Measurements from ENCODE around the gene COBL. TPM values are rescaled to one million over a fixed set of nuclear protein-coding genes. Genes with fewer than 3 reads are reported as not detected.

Gene COBL
- total RNA-seq, 1 experiment from 2014 or later = 23.8 TPM

DNA sequence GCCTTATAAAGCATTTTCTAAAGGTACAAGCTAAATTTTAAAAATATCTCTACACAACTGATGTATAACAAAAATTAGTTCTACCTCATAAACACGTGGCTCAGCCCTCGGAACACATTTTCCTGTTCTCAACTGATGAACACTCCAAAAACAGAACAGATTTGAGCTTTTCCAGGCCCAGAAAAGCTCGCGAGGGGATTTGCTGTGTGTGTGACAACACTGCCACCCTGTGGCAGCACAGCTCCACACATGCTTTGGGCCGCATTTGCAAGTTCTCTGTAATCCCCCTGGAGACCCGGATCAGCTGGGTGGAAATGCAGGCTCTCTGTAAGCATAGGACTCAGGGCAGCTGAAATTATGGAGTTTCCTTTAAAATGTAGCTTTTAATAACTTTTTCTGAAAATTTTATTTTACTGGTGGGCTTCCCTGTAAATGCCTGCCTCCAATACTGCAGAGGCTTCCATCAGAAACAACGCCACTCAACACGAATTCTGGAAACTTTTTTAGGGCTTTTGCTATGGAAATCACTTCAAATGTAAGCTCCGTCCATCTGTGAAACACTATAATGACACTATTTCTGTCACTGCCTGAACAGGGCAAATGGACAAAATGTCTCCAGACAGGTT lies 155.5 kb downstream of the COBL start:
- peak; percentile 23 for DNase-seq (ENCODE audit: extremely low read depth, low read depth)

DNA sequence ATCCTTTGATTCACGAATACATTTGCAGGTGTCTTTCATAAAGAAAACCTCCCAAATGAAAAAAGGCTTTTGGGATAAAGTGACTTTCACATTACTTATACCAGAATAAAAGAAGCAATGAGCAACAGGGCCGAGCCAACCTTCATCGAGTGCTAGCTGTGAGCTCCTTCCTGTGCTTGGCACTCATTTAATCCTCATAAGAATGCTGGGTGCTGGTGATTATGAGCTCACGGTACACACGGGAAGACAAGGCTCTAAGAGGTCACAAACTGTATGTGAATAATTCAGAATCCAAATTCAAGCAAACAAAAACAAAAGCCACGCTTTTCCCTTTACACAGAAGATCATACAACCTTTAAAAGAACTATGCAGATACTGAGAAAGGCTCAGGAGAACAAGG lies 156.2 kb downstream of the COBL start:
- DNase-seq (ENCODE audit: extremely low read depth, low read depth) = no peak

GRCh38 chr7:51158742-51159445 lies 157.7 kb downstream of the COBL start:
- DNase-seq (ENCODE audit: extremely low read depth, low read depth) = no peak

- DNase-seq (ENCODE audit: extremely low read depth, low read depth) = no peak
Observed at GRCh38 chr7:51158211-51158610, 158.4 kb downstream of the COBL start.

DNA sequence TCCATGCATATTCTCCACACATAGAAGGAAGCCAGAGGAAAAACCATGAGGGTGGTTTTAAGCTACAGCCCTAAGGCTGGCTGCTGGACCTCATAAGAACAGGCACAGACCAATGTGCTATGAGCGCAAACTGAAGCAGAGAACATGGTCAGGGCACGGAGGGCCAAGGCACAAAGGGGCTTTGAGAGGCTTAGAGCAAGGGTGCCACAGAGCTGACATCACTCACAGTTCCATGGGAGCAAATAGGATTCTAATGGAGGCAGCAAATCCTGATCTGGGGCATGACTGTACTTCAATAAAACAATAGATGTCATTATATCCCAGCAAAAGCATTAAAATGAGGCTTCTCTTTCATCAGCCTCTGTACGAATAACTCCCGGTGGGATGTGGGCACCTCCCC lies 162.4 kb downstream of the COBL start:
- no peak for DNase-seq (ENCODE audit: extremely low read depth, low read depth)

GRCh38 chr7:51152706-51153200 lies 163.9 kb downstream of the COBL start:
- DNase-seq (ENCODE audit: extremely low read depth, low read depth) = no peak

- DNase-seq (ENCODE audit: extremely low read depth, low read depth) = no peak
Observed at GRCh38 chr7:51151455-51151854, 165.2 kb downstream of the COBL start.

DNA sequence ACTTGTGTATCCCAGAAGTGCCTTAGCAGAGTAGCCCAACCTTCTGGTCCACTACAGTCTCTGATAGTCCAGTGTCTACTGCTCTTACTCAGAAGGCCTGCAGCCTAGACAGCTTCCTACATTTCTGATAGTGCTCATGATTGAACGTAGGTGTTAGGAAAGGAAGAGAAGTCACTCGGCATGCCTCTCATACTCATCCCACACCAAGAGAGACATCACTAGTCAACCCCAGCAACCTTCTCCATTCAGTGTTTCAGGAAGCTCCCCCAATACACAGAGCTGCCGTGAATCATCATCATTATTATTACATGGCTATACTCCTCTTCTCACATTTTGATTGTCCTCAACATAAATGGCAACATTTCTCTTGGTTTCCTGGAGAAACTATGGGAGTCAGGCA lies 166.4 kb downstream of the COBL start:
- DNase-seq (ENCODE audit: extremely low read depth, low read depth) = no peak

- DNase-seq (ENCODE audit: extremely low read depth, low read depth) = no peak
Observed at GRCh38 chr7:51148216-51148615, 168.4 kb downstream of the COBL start.

DNA sequence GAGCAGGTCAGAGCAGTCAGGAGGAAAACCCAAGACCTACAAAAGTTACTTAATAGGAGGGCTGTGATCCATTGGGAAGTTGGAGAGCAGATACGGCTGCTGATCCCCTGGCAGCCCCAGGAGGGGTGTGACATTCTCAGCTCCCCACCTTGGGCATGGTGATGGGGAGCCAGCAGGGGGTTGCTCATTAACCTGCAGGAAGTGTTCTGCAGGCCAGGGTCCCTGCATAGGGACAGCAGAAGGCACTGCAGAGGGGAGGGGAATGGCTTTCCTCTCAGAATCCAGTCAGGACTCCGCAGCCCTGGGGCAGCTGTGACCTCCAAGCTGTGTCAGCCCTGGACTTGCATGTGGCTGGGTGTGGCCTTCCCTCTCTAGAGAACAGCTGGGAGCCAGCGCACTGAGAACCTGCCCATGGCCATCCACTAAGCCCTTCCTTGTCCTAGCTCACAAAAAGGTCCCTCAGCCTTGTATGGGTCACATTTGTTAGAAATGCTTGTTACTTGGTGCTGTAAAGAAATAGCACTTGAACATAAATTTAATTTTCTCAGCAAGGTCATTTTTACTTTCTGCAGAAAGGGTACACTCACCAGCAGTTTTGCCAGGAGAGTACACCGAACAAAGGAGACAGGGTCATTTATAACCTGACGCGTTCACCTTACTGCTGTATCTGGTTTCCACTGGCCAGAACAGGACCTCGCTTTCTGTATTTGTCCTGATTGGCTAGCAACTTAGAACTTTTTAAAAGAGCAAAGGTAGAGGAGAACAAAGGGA lies 169.6 kb downstream of the COBL start:
- DNase-seq (ENCODE audit: extremely low read depth, low read depth) = no peak

DNA sequence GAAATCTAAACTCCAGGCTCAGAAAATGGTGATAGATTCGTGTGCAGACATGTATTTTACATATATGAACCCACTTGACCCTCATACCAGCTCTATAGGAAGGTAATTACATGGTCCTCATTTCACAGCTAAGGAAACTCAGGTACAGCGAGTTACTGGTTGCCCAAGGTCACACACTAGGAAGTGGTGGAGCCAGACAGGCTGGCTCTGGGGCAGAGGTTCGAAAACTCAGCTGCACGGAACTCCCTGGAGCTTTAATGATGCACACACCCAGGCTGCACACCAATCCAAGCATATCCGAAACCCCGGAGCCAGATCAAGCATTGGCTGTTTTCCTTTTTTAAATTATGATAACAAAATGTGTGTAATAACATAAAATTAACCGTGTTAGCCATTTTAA lies 172.4 kb downstream of the COBL start:
- no peak for DNase-seq (ENCODE audit: extremely low read depth, low read depth)

GRCh38 chr7:51142741-51143385 lies 173.7 kb downstream of the COBL start:
- no peak for DNase-seq (ENCODE audit: extremely low read depth, low read depth)

DNA sequence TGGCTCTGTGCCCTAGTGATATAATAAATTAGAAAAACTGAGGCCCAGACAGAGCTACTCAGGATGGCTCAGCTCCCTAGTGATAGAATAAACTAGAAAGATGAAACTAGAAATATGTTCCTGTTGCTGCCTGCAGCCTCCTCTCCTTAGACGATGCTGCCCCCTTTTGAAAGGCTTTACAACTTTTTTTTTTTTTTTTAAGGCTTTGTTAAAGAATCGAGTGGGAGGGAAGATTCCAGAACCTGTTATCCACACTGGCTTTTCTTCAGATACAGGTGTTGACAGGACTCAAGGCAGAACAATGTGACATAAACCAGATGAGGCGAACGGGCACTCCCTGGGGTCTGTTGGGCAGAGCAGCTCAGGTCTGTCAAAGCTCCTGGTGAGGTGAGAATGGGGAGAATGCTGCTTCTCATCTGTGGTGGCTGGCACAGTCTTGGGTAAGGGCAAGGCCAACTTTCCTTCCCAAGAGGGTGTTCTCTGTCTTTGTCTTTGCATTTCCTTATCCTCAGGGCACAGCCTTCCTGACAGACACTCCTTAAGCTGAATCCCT lies 175.1 kb downstream of the COBL start:
- no peak for DNase-seq (ENCODE audit: extremely low read depth, low read depth)

DNA sequence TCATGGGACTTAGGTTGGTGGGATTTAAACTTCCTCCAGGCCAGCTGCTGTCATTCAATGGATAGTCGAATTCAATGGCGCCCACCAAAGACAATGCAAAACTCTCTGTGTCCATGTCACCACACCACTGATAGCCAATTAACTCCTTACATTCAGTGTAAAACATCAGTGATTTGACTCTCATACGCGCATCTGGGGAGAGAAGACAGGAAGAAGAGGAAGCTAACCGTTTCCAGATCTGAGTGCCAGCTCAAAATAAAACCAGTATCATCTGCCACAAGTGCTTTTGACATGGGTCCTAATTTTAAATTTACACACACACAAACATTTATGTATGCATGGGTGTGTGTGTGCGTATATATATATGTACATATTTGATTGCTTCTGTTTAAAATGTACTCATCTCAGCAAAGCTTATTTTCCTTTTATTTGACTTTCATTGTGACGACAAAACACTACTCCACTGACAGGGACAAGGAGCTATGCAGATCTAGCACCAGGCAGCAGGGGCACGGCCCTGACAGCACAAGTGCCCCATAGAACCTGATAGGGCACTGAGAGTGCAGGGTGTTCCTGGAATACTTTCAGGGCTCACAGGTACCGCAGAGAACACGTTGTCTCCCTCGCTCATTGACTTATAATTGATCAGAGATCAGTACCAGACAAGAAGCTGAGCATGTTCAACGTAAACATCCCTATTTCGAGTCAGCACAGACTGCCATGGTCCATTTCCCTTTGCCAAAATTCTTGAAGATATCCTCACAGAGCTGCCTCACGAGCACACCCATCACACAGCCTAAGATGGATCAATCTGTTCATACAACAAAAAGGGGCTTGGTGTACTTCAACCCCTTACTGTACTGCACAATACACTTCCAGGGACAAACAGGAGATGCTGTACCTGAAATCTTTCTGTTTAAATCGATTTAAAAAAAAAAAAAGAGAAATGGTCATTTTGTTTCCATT lies 176.1 kb downstream of the COBL start:
- DNase-seq (ENCODE audit: extremely low read depth, low read depth) = no peak

DNA sequence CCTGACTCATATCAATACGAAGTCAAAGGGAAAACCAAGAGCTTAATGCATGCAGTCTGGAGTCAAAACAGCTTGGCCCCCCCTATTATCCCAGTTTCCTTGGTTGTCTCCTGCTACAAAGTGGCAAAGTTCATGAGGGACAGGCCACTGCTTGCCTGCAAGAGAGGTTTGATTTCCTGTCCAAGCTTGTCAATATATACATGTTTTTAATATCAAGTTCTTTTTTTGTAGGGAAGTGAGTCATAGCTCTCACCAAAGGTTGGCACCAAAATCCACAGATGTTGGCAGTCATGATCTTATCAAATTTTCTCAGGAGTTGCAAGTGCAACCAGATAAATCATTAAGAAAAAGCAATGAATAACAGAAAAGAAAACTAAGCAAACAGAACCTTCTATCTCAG lies 176.8 kb downstream of the COBL start:
- no peak for DNase-seq (ENCODE audit: extremely low read depth, low read depth)

DNA sequence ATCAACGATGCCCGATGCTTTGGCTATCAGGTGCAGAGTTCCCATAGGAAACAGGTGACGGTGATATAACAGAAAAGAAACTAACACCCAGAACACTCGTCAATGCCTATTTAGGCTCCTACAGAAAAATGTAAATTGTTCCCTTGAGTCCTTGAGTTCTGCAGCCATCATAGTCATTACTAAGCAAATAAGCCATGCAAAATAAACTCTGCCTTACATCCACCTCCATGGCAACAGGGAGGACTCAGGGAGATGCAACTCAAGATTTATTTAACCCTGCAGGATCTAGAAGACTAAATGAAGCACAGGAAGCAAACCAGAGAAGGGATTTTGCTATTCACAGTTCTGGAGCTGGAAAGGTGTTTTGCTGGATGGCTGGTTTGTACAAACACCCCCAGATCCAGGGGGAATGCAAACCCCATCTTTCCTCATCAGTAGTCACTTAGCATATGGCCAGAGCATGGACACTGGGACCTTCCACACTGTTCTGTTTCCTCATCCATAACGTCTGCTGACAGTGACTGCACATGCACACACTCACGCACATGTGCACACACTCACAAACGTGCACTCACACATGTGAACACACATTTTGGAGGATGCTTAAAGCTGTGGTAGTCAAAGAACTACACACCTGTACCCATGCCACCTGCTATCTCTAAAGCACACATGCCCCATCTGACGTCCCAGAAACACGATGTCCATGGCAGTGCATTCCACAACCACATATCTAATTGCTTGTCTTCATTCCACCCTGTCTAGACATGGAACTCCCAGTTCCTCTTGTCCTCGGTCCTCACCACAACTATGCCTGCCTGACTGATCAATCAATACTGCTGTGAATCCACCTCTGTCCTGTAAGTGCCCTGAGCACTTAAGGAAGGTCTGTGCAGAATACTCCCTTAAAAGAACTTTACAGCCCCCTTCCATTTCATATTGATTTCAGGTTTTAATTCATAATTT lies 178.2 kb downstream of the COBL start:
- DNase-seq (ENCODE audit: extremely low read depth, low read depth) = no peak

DNA sequence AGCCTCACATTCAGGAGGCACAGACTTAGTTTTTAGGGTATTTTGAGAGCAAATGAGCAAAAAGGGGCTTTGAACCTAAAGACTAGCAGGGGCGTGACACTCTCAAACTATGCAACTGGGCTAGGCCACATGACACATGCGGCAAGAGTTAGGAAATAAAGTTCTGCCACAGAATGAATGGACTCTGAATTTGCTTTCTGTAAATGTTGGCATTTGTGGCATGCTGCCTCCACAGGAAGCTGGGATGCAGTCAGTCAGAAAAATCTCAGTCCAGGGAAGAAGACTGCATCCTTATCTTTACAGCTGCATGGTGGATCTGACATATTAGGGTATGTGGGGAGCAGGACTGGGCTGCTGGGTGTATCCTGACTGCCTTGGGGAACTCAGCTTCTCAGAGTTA lies 181.0 kb downstream of the COBL start:
- DNase-seq (ENCODE audit: extremely low read depth, low read depth) = no peak

GRCh38 chr7:51134013-51134441 lies 182.6 kb downstream of the COBL start:
- no peak for DNase-seq (ENCODE audit: extremely low read depth, low read depth)

GRCh38 chr7:51132661-51133060 lies 183.9 kb downstream of the COBL start:
- no peak for DNase-seq (ENCODE audit: extremely low read depth, low read depth)

All from NCI-H460 (cell line).